ENCODE results near the gene TRIP12.

The TRIP12 gene

DNA sequence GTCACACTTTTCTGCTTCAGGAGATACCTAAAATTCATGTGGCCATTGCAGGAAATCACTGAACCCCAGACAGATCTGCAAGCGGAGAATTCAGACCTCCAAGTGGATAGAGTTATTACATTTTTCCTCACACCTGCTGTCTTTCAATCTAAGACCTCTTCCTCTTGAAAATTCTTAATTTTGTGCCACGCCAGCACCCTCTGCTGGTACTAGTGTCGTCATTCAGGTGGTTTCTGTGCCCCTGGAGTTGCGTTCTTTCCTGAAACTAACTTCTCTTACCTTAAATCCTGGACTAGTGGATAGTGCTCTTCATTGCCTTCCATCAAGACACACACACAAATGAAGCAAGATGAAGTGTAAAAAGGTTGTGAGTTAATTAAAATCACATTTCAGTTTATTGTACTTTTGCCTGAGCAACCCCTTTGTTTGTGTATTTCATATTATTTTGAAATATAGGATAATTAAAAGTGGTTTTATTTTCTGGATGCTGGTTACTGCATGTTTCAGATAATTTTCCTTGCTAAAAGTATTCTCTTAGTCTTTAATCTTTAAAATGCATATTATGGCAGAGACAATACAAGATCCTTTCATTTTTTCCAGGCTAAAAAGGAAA lies 205.8 kb downstream of the TRIP12 start:
- DNase-seq (ENCODE audit: low spot score): no peak

- DNase-seq (ENCODE audit: low spot score): peak; percentile 68
Observed at GRCh38 chr2:229714736-229715541, 206.9 kb downstream of the TRIP12 start.

GRCh38 chr2:229714080-229714735 lies 207.6 kb downstream of the TRIP12 start, which contains the start of gene DNER:
Gene DNER (minus strand): TSS chr2:229714555. CDS start chr2:229714423, 132 bp downstream.
- DNase-seq (ENCODE audit: low spot score): peak; percentile 78

All from globus pallidus (tissue), 1 donor.